Keratinocyte (primary cell): ENCODE results near the gene GOLGA6L6.
"Not testable (repeated sequence)": the region's sequence is repeated elsewhere in the genome, so short reads cannot be mapped to it uniquely, and the experiment has no call there.

Source experiments
- CTCF ChIP-seq, 3 experiments: IDR thresholded peaks in 1 of 3; conservative IDR thresholded peaks in 1 of 3; optimal IDR thresholded peaks in 1 of 3; 2 replicates in 2 of 3; 3 replicates in 1 of 3; pipeline versions ENCODE3 to v1.5.1; 2011; ENCODE audit warnings: low read length in 3 of 3, mild to moderate bottlenecking in 3 of 3, moderate library complexity in 2 of 3, control low read depth in 1 of 3, inconsistent platforms in 1 of 3; ENCODE audit not compliant: insufficient read depth in 2 of 3; ENCODE audit errors: extremely low read depth in 1 of 3
- EZH2 ChIP-seq: IDR thresholded peaks from one replicate; pipeline ENCODE4 v1.6.1; 2012; ENCODE audit warnings: inconsistent platforms, mild to moderate bottlenecking, low read length, moderate library complexity

GRCh38 chr15:20541700-20542099 is at the start of gene GOLGA6L6:
- not testable (repeated sequence) for TF ChIP-seq CTCF (optimal IDR thresholded peaks at IDR 0.05 in 1 of 3, IDR thresholded peaks at IDR 0.05 in 1 of 3, conservative IDR thresholded peaks at IDR 0.05 in 1 of 3; ENCODE audit: extremely low read depth in 1 of 3, insufficient read depth in 2 of 3, low read length in 3 of 3); EZH2
